Muscle of arm (tissue), 12 donors: ENCODE results near the gene SLC36A1. TPM values are rescaled to one million over a fixed set of nuclear protein-coding genes. Genes with fewer than 3 reads are reported as not detected.

Source experiments
- DNase-seq: peaks from one replicate; pipeline ENCODE4 v3.0.0-alpha.2; 2013
- polyA plus RNA-seq, 12 donors: library from polyadenylated mRNA; unstranded; fragments of 120-200 nt; gene quantifications; one replicate each; pipeline ENCODE4 v1.2.1, GENCODE V29; 2013; ENCODE audit not compliant: insufficient read length in 12 of 12

Gene SLC36A1
- polyA plus RNA-seq, 12 donors: 12.7 to 42.7 (median 22.2) TPM; not detected in 1

GRCh38 chr5:151528153-151528552, 80.8 kb downstream of the SLC36A1 start:
- no peak for DNase-seq

- DNase-seq: no peak
Measured at GRCh38 chr5:151528996-151529395, 81.6 kb downstream of the SLC36A1 start.

GRCh38 chr5:151531581-151531980, 84.2 kb downstream of the SLC36A1 start:
- no peak for DNase-seq

- DNase-seq: no peak
Measured at GRCh38 chr5:151532416-151532815, 85.0 kb downstream of the SLC36A1 start.

GRCh38 chr5:151534350-151534749, 86.9 kb downstream of the SLC36A1 start:
- no peak for DNase-seq

GRCh38 chr5:151537044-151537443, 89.6 kb downstream of the SLC36A1 start:
- no peak for DNase-seq

- DNase-seq: no peak
Measured at GRCh38 chr5:151541571-151541970, 94.2 kb downstream of the SLC36A1 start.

Other genes starting within 250 kb of the SLC36A1 start
- 100 to 1,000 TPM in 4 of 12 donors, 10 to 100 TPM in 7, not detected in 1; 51.8 to 126 (median 93.4) TPM for gene CCDC69, start 223.5 kb upstream of the SLC36A1 start, polyA plus RNA-seq
- gene GM2A, start 194.4 kb upstream of the SLC36A1 start, polyA plus RNA-seq: 10 to 100 TPM in 11 of 12 donors, not detected in 1; 17.8 to 36.2 (median 25.8) TPM
- not detected for gene SLC36A3, start 143.8 kb upstream of the SLC36A1 start, polyA plus RNA-seq
- under 1 TPM in 8 of 12 donors, not detected in 4; 0.10 to 0.59 (median 0.29) TPM for gene SLC36A2, start 100.0 kb upstream of the SLC36A1 start, polyA plus RNA-seq
- gene FAT2, start 143.7 kb downstream of the SLC36A1 start, polyA plus RNA-seq: 10 to 100 TPM in 1 of 12 donors, 1 to 10 TPM in 3, under 1 TPM in 7, not detected in 1; 0.38 to 19.1 (median 0.70) TPM
- gene SPARC, start 239.3 kb downstream of the SLC36A1 start, polyA plus RNA-seq: 1,000 to 10,000 TPM; 3,389 to 6,972 (median 4,467) TPM